HG02588 (cell line): ENCODE measurements around the gene RBPJL.

Experiments
- ATAC-seq: cut with Tn5 transposase; IDR thresholded peaks from one replicate; pipeline ENCODE4 v1.9.1; 2021; ENCODE audit warnings: mild to moderate bottlenecking, moderate library complexity; ENCODE audit not compliant: unreplicated experiment

The RBPJL gene

GRCh38 chr20:45292343-45292742, 14.3 kb upstream of the RBPJL start:
- no peak for ATAC-seq

GRCh38 chr20:45293041-45294002, 13.3 kb upstream of the RBPJL start:
- peak; percentile 51 for ATAC-seq

- ATAC-seq, result no peak
These were observed 12.7 kb upstream of the RBPJL start for GRCh38 chr20:45294003-45294368.

- ATAC-seq, result no peak
These were observed 12.0 kb upstream of the RBPJL start for GRCh38 chr20:45294659-45295058.

DNA sequence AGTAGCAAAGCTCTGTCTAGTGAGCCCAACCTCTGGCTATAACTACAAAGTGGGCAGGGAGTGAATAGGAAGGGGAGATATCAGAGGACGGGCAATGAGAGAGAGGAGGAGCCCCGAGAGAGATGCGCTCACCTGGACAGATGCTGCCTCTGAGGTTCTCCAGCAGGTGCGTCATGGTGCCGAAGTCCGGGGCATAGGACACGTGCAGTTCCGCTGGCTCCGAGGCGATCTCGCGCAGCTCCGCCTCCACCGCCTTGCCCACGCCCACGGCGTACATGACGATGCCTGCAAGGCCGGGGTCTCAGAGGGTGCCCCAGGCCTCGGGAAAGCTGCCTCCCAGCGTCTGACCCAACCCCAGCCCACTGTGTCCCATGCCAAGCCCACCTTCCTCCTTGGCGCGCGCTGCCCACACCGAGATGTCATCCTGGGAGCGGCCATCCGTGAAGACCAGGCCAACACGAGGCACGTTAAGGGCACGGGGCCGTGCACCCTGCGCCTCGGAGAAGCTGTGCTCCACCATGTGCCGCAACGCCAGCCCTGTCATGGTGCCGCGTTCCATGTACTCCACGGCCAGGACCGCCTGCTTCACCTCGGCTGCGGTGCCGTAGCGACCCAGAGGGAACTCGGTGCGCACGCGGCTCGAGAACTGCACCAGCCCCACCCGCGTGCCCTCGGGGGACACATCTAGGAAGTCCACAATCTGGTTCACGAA, 8.7 kb upstream of the RBPJL start:
- no peak for ATAC-seq

DNA sequence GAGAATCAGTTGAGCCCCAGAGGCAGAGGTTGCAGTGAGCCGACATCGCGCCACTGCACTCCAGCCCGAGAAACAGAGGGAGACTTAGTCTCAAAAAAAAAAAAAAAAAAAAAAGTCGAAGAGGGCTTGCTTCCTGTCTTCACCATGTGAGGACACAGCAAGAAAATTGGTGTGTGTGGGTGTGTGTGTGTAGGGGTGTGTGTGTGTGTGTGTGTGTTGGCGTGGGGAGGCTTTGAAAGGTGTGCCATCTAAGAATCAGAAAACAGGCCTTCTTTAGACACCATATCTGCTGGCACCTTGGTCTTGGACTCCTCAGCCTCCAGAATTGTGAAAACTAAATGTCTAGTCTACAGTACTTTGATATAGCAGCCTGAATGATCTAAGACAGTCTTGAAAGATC, 6.9 kb upstream of the RBPJL start:
- no peak for ATAC-seq

- ATAC-seq, result no peak
These were observed 5.7 kb upstream of the RBPJL start for GRCh38 chr20:45300961-45301360.

DNA sequence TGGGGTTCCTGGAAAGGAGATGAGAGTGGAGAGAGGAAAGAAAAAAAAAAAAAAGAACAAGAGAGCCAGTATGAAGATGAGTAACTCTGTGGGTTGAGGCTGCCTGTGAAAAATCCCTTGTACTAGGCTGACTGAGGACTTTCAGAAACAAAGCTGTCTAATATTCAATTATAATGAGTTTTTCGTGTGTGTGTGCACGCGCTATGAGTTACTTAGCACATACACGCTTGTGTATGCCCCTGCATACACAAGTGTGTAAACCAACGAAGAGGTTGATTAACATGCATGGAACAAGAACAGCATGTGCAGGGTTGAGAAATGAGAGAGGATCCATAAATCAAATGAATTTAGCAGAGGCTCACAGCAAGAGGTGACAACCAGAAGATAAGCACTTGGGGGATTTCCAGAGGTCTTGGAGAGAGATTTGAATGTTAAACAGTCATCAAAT, 4.8 kb upstream of the RBPJL start:
- ATAC-seq, result no peak

GRCh38 chr20:45303586-45304463, 2.8 kb upstream of the RBPJL start:
- ATAC-seq, result no peak

DNA sequence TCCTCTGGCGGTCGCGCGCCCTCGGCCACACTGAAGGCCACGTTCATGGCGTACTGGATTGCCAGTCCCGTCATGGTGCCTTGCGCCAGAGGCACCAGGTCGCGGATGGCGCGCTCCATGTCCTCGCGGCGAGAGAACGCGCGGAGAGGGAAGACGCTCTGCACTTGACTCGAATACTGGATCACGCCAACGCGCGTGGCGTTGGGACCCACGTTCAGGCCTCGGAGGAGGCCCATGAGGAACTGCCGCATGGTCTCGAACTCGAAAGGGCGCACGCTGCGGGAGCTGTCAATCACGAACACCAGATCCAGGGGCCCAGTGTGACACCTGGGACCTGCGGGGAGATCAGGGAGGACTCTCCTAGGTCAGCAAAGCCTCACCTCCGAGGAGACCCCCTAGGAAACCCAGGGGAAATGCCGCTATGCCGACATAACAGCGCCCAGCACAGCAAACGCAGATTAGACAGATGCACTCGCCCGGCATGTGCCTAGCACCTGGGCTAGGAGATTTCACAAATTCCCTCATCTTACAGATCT, 2.1 kb upstream of the RBPJL start:
- no peak for ATAC-seq

DNA sequence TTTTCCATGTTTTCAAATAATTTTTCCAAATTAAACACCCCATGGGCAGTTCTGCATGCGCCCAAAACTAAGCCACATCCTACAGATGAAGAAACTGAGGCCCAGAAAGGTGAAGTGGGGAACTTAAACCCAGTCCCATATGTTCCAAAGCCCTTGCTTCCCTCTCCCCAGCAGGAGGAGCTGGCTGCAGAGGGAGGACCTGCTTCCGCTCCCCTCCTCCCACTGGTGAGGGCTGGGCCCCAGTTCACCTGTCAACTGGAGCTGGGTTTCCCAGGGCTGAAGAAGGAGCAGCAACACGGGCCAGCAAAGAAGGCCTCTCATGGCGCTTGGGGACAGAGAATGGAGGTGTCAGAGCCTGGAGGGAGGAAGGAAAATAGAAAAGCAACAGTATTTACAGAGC, 1.4 kb upstream of the RBPJL start:
- ATAC-seq, result no peak

GRCh38 chr20:45307076-45307640, 518 bp downstream of the RBPJL start:
- ATAC-seq, result no peak

GRCh38 chr20:45308117-45308778, 1.6 kb downstream of the RBPJL start, which contains the start of gene MATN4:
MATN4 (minus strand) TSS chr20:45308299; CDS start chr20:45305582, 2,717 bp downstream.
- no peak for ATAC-seq

DNA sequence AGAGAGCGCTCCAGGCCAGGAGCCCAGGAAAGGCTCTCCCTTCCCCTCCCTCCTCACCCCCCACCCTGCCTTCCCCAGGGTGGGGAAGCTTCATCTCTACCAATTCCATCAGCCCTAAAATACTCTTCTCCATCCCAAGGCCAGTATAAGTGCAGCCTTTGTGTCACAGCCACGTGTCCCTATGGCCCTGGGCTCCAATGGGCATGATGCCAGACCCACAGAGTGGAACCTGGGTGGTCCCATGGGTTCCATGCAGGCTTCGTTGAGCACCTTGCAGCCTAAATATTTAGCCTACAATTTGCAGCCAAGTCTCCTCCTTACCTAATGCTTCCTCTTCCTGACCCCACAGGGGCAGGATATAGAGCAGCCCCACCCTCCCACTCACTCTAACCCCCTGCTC, 2.4 kb downstream of the RBPJL start:
- no peak for ATAC-seq

DNA sequence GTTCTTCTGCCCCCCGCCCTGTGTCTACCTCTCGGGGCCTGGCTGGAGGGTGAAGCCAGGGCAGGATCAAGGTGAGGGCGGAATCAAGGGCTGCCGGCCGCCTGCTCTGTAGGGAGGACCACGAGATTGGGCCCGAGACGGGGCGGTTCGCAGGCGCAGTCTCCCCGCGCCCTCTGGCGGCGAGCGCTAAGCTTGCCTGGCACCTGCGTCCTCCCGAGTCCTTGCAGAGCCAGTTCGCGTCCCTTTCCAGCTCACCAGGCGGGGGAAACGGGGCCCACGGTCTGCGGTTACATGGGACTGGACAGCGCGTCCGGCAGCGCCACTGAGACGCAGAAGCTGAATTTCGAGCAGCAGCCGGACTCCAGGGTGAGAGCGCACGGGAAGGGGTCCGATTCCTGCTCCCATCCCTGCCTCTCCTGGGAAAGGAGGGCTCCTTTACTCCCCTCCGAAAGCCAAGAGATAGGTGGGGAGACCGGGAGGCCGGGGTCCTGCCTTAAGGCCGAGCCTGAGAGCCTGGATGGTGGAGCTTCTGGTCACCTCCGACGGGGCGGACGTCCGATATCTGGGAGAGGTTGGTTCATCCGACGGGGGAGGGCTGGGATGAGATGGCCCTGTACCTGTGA, 5.1 kb downstream of the RBPJL start:
- no peak for ATAC-seq

GRCh38 chr20:45312241-45312640, 5.6 kb downstream of the RBPJL start:
- no peak for ATAC-seq

GRCh38 chr20:45313065-45313695, 6.5 kb downstream of the RBPJL start:
- ATAC-seq, result no peak

- ATAC-seq, result no peak
These were observed 7.3 kb downstream of the RBPJL start for GRCh38 chr20:45313943-45314342.

- ATAC-seq, result no peak
These were observed 9.0 kb downstream of the RBPJL start for GRCh38 chr20:45315672-45316071.
